NT2/D1 (cell line): Measurements from ENCODE around the gene PMPCA.

Source experiments
- SUZ12 ChIP-seq: IDR thresholded peaks from 2 replicates; pipeline ENCODE4 v1.6.1; 2011; ENCODE audit not compliant: insufficient read length, insufficient read depth; ENCODE audit errors: extremely low read depth
- YY1 ChIP-seq: IDR thresholded peaks from 2 replicates; pipeline ENCODE4 v1.6.1; 2011; ENCODE audit not compliant: insufficient read length, insufficient read depth

DNA sequence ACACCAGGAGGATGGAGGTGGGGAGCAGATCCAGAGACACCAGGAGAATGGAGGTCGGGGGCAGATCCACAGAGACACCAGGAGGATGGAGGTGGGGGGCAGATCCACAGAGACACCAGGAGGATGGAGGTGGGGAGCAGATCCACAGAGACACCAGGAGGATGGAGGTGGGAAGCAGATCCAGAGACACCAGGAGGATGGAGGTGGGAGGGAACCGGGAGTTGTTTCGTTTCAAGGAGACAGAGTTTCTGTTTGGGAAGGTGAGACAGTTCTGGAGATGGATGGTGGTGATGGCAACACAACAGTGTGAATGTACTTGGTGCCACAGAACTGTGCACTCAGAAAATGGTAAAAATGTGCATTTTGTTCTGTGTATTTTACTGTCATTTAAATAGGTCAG is 38.2 kb downstream of the PMPCA start:
- TF ChIP-seq YY1 (no peak), SUZ12 (no peak)
